Activated CD4-positive, alpha-beta T cell treated with anti-CD3 and anti-CD28 coated beads for 36 hours (primary cell): ENCODE measurements around the gene RAPGEF3. TPM values are rescaled to one million over a fixed set of nuclear protein-coding genes. Genes with fewer than 3 reads are reported as not detected.

Experiments
- ATAC-seq: fragments of 200-7000 bp; cut with Tn5 transposase; one replicate; pipeline ENCODE4 v1.10.0; 2021; ENCODE audit warnings: mild to moderate bottlenecking, moderate library complexity
- CTCF ChIA-PET: fragments of 350-600 bp; sonication (Branson Sonifier 250); formaldehyde crosslinking; loops from one replicate; lab custom pipeline; 2021; ENCODE audit warnings: antibody characterized with exemption; lab: Charles Lee
- POLR2A ChIA-PET: fragments of 350-600 bp; sonication (Branson Sonifier 250); formaldehyde crosslinking; loops from one replicate; lab custom pipeline; 2021; ENCODE audit warnings: antibody characterized with exemption, inconsistent platforms; lab: Charles Lee
- DNase-seq: peaks from one replicate; pipeline ENCODE4 v3.0.0-alpha.2; 2020
- H3K27ac Mint-ChIP-seq: one replicate; pipeline ENCODE4 v1.8.0; 2021; ENCODE audit warnings: mixed read lengths
- H3K27me3 Mint-ChIP-seq: one replicate; pipeline ENCODE4 v1.8.0; 2021; ENCODE audit warnings: mixed read lengths
- H3K36me3 Mint-ChIP-seq: one replicate; pipeline ENCODE4 v1.8.0; 2021; ENCODE audit warnings: low read depth, mixed read lengths
- H3K4me1 Mint-ChIP-seq: one replicate; pipeline ENCODE4 v1.8.0; 2021; ENCODE audit warnings: mixed read lengths
- H3K4me3 Mint-ChIP-seq: one replicate; pipeline ENCODE4 v1.8.0; 2021; ENCODE audit warnings: mild to moderate bottlenecking, moderate library complexity, mixed read lengths
- H3K9me3 Mint-ChIP-seq: one replicate; pipeline ENCODE4 v1.8.0; 2021; ENCODE audit warnings: low read depth, mixed read lengths
- intact Hi-C, 2 experiments: fragments of 100-400 bp; cut with DNase I in 1 of 2; cut with micrococcal nuclease in 1 of 2; formaldehyde crosslinking; loops; one replicate each; pipeline versions ENCODE4 v1.14.2 to v1.15.1; 2022 to 2024; cut with DNase I, micrococcal nuclease
- total RNA-seq, 2 experiments: library from RNA; stranded (reverse); gene quantifications; one replicate each; pipeline ENCODE4 v1.2.3, GENCODE V29; 2021

Gene RAPGEF3
- under 1 TPM; 0.43 to 0.83 TPM for total RNA-seq

- ATAC-seq: peak; percentile 74
- intact Hi-C loops: loop anchor here (1.0 to 10.0 kb wide), 4 partner anchors 14 to 206 kb away; partner anchors contain the start of genes SLC48A1 (in 1 of the 2) and TMEM106C (in 1 of the 2)
- Mint-ChIP-seq H3K4me3 (peak within 1 kb of the TSS; percentile 63), H3K27ac (no peak within 1 kb of the TSS), H3K9me3 (no peaks in the 10 kb centered on the region), H3K27me3 (no peaks in the 10 kb centered on the region), H3K36me3 (no peaks in the 10 kb centered on the region), H3K4me1 (peaks cover 47% of the 10 kb centered on the region)
- ChIA-PET CTCF (interaction anchor here (0.5 to 10.3 kb wide), 13 partner anchors 9 to 271 kb away, joined by 3 to 218 read pairs (median 4); partner anchors contain the start of gene SLC48A1), POLR2A (interaction anchor here (0.6 kb wide), 1 partner anchor 9 kb away, joined by 3 read pairs; no protein-coding TSS in a partner anchor)
- peak; percentile 84 for DNase-seq
These were observed at the start of gene RAPGEF3 for GRCh38 chr12:47758834-47759690. TSS of gene RAPGEF3 (minus strand) at chr12:47758880. CDS start at chr12:47758556, 324 bp downstream.

GRCh38 chr12:47808050-47808449, 49.4 kb upstream of the RAPGEF3 start:
- Mint-ChIP-seq H3K27ac (peak overlapping the region; percentile 94), H3K4me3 (peak overlapping the region; percentile 61), H3K4me1 (peaks cover 93% of the 10 kb centered on the region), H3K36me3 (peaks cover 69% of the 10 kb centered on the region), H3K27me3 (no peaks in the 10 kb centered on the region), H3K9me3 (no peaks in the 10 kb centered on the region)
- DNase-seq (peak; percentile 92), ATAC-seq (peak; percentile 34)
- ChIA-PET CTCF (interaction anchor here (0.5 to 8.4 kb wide), 19 partner anchors 9 to 388 kb away, joined by 3 to 303 read pairs (median 5); partner anchors contain the start of gene ENDOU), POLR2A (interaction anchor here (0.6 to 11.0 kb wide), 12 partner anchors 9 to 1380 kb away, joined by 3 to 215 read pairs (median 3); partner anchors contain the start of gene VDR)
- intact Hi-C loops: loop anchor here (1.0 to 10.0 kb wide), 6 partner anchors 24 to 877 kb away; partner anchors contain the start of genes KANSL2 (in 1 of the 2) and RPAP3 (in 1 of the 2)

- Mint-ChIP-seq H3K4me3 (peak overlapping the region; percentile 61), H3K9me3 (no peaks in the 10 kb centered on the region), H3K27me3 (no peaks in the 10 kb centered on the region), H3K36me3 (peaks cover 71% of the 10 kb centered on the region), H3K27ac (peak overlapping the region; percentile 94), H3K4me1 (peaks cover 96% of the 10 kb centered on the region)
- ChIA-PET POLR2A (interaction anchor here (0.9 to 11.0 kb wide), 6 partner anchors 13 to 77 kb away, joined by 3 to 215 read pairs (median 4); no protein-coding TSS in a partner anchor), CTCF (interaction anchor here (0.5 to 8.4 kb wide), 14 partner anchors 9 to 389 kb away, joined by 3 to 303 read pairs (median 6); no protein-coding TSS in a partner anchor)
- ATAC-seq (no peak), DNase-seq (no peak)
- intact Hi-C loops: loop anchor here (5.0 to 10.0 kb wide), 2 partner anchors 595 to 877 kb away; partner anchors contain the start of gene KANSL2 (in 1 of the 2)
These were observed 48.7 kb upstream of the RAPGEF3 start for GRCh38 chr12:47807338-47807737.

- H3K27me3 Mint-ChIP-seq: no peaks in the 10 kb centered on the region
- ATAC-seq (no peak), DNase-seq (no peak)
- ChIA-PET POLR2A (interaction anchor here (11.0 kb wide), 1 partner anchor 28 kb away, joined by 215 read pairs; no protein-coding TSS in a partner anchor), CTCF (interaction anchor here (0.8 to 3.5 kb wide), 10 partner anchors 13 to 154 kb away, joined by 3 to 32 read pairs (median 4); no protein-coding TSS in a partner anchor)
- H3K4me3 Mint-ChIP-seq: peak overlapping the region; percentile 61
- intact Hi-C loops: loop anchor here (5.0 to 10.0 kb wide), 2 partner anchors 593 to 879 kb away; partner anchors contain the start of gene KANSL2 (in 1 of the 2)
- H3K9me3 Mint-ChIP-seq: no peaks in the 10 kb centered on the region
- peaks cover 67% of the 10 kb centered on the region for H3K36me3 Mint-ChIP-seq
- H3K27ac Mint-ChIP-seq: peak overlapping the region; percentile 94
- peaks cover 95% of the 10 kb centered on the region for H3K4me1 Mint-ChIP-seq
These were observed 46.7 kb upstream of the RAPGEF3 start for GRCh38 chr12:47805417-47805816.

GRCh38 chr12:47804171-47804570, 45.5 kb upstream of the RAPGEF3 start:
- H3K36me3 Mint-ChIP-seq: peaks cover 76% of the 10 kb centered on the region
- ATAC-seq (no peak), DNase-seq (no peak)
- peak overlapping the region; percentile 61 for H3K4me3 Mint-ChIP-seq
- ChIA-PET CTCF (interaction anchor here (0.6 to 3.3 kb wide), 7 partner anchors 12 to 61 kb away, joined by 3 to 13 read pairs (median 5); no protein-coding TSS in a partner anchor), POLR2A (interaction anchor here (0.6 to 1.4 kb wide), 4 partner anchors 9 to 34 kb away, joined by 3 to 8 read pairs (median 5); no protein-coding TSS in a partner anchor)
- H3K27ac Mint-ChIP-seq: peak overlapping the region; percentile 94
- peaks cover 96% of the 10 kb centered on the region for H3K4me1 Mint-ChIP-seq
- H3K9me3 Mint-ChIP-seq: no peaks in the 10 kb centered on the region
- intact Hi-C loops: loop anchor here in 1 of 2 experiments (5.0 to 10.0 kb wide), 2 partner anchors 143 to 881 kb away; partner anchors contain the start of gene KANSL2
- H3K27me3 Mint-ChIP-seq: no peaks in the 10 kb centered on the region

- peaks cover 91% of the 10 kb centered on the region for H3K4me1 Mint-ChIP-seq
- CTCF ChIA-PET: interaction anchor here (0.8 to 3.3 kb wide), 6 partner anchors 14 to 61 kb away, joined by 3 to 18 read pairs (median 8); no protein-coding TSS in a partner anchor
- peak overlapping the region; percentile 29 for H3K4me3 Mint-ChIP-seq
- H3K27me3 Mint-ChIP-seq: no peaks in the 10 kb centered on the region
- DNase-seq (no peak), ATAC-seq (peak; percentile 16)
- H3K9me3 Mint-ChIP-seq: no peaks in the 10 kb centered on the region
- peak overlapping the region; percentile 94 for H3K27ac Mint-ChIP-seq
- POLR2A ChIA-PET: interaction anchor here (0.7 to 2.3 kb wide), 3 partner anchors 29 to 35 kb away, joined by 3 to 16 read pairs (median 8); no protein-coding TSS in a partner anchor
- intact Hi-C loops: loop anchor here in 1 of 2 experiments (5.0 to 10.0 kb wide), 2 partner anchors 144 to 881 kb away; partner anchors contain the start of gene KANSL2
- peaks cover 76% of the 10 kb centered on the region for H3K36me3 Mint-ChIP-seq
These were observed 44.7 kb upstream of the RAPGEF3 start for GRCh38 chr12:47803191-47803875.

GRCh38 chr12:47802312-47802711, 43.6 kb upstream of the RAPGEF3 start:
- H3K36me3 Mint-ChIP-seq: peaks cover 78% of the 10 kb centered on the region
- intact Hi-C loops: loop anchor here in 1 of 2 experiments (5.0 to 10.0 kb wide), 2 partner anchors 145 to 882 kb away; partner anchors contain the start of gene KANSL2
- H3K4me1 Mint-ChIP-seq: peaks cover 83% of the 10 kb centered on the region
- no peak overlapping the region for H3K4me3 Mint-ChIP-seq
- peak overlapping the region; percentile 94 for H3K27ac Mint-ChIP-seq
- H3K27me3 Mint-ChIP-seq: no peaks in the 10 kb centered on the region
- ATAC-seq (peak; percentile 22), DNase-seq (no peak)
- ChIA-PET CTCF (interaction anchor here (0.6 to 7.2 kb wide), 22 partner anchors 8 to 191 kb away, joined by 3 to 71 read pairs (median 5); partner anchors contain the start of gene VDR), POLR2A (interaction anchor here (2.3 kb wide), 1 partner anchor 30 kb away, joined by 16 read pairs; no protein-coding TSS in a partner anchor)
- no peaks in the 10 kb centered on the region for H3K9me3 Mint-ChIP-seq

- Mint-ChIP-seq H3K27me3 (no peaks in the 10 kb centered on the region), H3K27ac (peak overlapping the region; percentile 94), H3K4me3 (no peak overlapping the region), H3K9me3 (no peaks in the 10 kb centered on the region), H3K36me3 (peaks cover 75% of the 10 kb centered on the region), H3K4me1 (peaks cover 79% of the 10 kb centered on the region)
- intact Hi-C loops: loop anchor here in 1 of 2 experiments (5.0 to 10.0 kb wide), 2 partner anchors 145 to 883 kb away; partner anchors contain the start of gene KANSL2
- no peak for ATAC-seq
- ChIA-PET CTCF (interaction anchor here (0.6 to 7.2 kb wide), 22 partner anchors 8 to 1116 kb away, joined by 3 to 71 read pairs (median 5); partner anchors contain the start of genes RAPGEF3 and VDR), POLR2A (interaction anchor here (2.3 kb wide), 1 partner anchor 31 kb away, joined by 16 read pairs; no protein-coding TSS in a partner anchor)
- DNase-seq: no peak
These were observed 43.2 kb upstream of the RAPGEF3 start for GRCh38 chr12:47801904-47802246.

GRCh38 chr12:47801170-47801903, 42.7 kb upstream of the RAPGEF3 start:
- Mint-ChIP-seq H3K4me3 (no peak overlapping the region), H3K27me3 (no peaks in the 10 kb centered on the region), H3K27ac (peak overlapping the region; percentile 94), H3K36me3 (peaks cover 71% of the 10 kb centered on the region), H3K4me1 (peaks cover 74% of the 10 kb centered on the region), H3K9me3 (no peaks in the 10 kb centered on the region)
- no peak for DNase-seq
- POLR2A ChIA-PET: interaction anchor here (0.9 to 2.3 kb wide), 2 partner anchors 24 to 31 kb away, joined by 3 to 16 read pairs; no protein-coding TSS in a partner anchor
- CTCF ChIA-PET: interaction anchor here (0.6 to 7.2 kb wide), 17 partner anchors 8 to 1117 kb away, joined by 3 to 71 read pairs (median 5); partner anchors contain the start of gene RAPGEF3
- intact Hi-C loops: loop anchor here in 1 of 2 experiments (5.0 to 10.0 kb wide), 2 partner anchors 146 to 883 kb away; partner anchors contain the start of gene KANSL2
- no peak for ATAC-seq
